IPS-18c (cell line): Measurements from ENCODE around the gene PLOD2.

ENCODE experiments used
- H3K4me3 ChIP-seq: 2 replicates; pipeline ENCODE4 v1.7.0; 2013; ENCODE audit warnings: low read depth, mild to moderate bottlenecking, low read length, moderate library complexity; ENCODE audit not compliant: insufficient read depth
- H3K9me3 ChIP-seq: one replicate; pipeline ENCODE4 v1.6.1; 2013; ENCODE audit warnings: mild to moderate bottlenecking, low read length, moderate library complexity; ENCODE audit not compliant: control insufficient read depth, insufficient read depth

Gene PLOD2

GRCh38 chr3:146160964-146161662, at the start of gene PLOD2:
Gene PLOD2, minus strand, starts transcription at chr3:146161184. Its CDS starts 195 bp downstream, at chr3:146160989.
- Histone ChIP-seq H3K4me3 (peak within 1 kb of the TSS; percentile 74), H3K9me3 (peaks cover 2% of the 10 kb centered on the region)

- Histone ChIP-seq H3K4me3 (no peak overlapping the region), H3K9me3 (no peaks in the 10 kb centered on the region)
Measured at GRCh38 chr3:146209371-146209770, 48.4 kb upstream of the PLOD2 start.

DNA sequence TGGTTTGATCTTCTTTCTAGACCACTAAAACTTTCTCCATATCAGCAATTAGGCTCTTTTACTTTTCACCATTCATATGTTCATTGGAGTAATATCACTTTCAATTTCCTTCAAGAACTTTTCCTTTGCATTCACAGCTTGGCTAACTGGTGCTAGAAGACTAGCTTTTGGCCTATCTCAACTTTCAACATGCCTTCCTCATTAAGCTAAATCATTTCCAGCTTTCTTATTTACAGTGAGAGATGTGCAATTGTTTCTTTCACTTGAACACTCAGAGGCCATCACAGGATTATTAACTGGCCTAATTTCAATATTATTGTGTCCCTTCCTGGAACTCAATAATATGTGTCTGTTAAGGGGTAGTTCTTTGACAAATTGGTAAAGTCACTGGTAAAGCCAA, 42.8 kb upstream of the PLOD2 start:
- Histone ChIP-seq H3K4me3 (no peak overlapping the region), H3K9me3 (no peaks in the 10 kb centered on the region)

GRCh38 chr3:146200461-146201220, 39.7 kb upstream of the PLOD2 start:
- Histone ChIP-seq H3K4me3 (no peak overlapping the region), H3K9me3 (no peaks in the 10 kb centered on the region)

GRCh38 chr3:146199762-146200161, 38.8 kb upstream of the PLOD2 start:
- Histone ChIP-seq H3K4me3 (no peak overlapping the region), H3K9me3 (no peaks in the 10 kb centered on the region)

- H3K9me3 ChIP-seq, result no peaks in the 10 kb centered on the region
- no peak overlapping the region for H3K4me3 ChIP-seq
Measured at GRCh38 chr3:146196789-146197188, 35.8 kb upstream of the PLOD2 start.

- Histone ChIP-seq H3K4me3 (no peak overlapping the region), H3K9me3 (no peaks in the 10 kb centered on the region)
Measured at GRCh38 chr3:146195605-146196004, 34.6 kb upstream of the PLOD2 start.

DNA sequence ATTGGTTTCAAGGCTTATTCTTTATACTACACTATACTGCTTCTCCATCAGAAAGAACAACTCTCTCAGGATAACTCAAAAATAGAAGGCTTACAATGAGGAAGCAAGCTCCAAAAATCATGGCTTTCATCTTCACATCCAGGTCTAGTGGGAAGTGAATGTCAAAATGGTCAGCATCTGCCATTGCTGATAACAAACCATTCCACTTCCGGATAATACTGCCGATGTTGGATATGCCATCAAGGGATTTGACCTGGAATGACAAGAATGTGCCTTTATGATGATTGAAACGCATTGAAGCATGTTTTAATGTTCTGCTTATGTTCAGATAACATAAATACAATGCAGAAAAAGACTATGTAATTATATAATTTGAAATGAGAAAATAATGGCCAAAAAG, 34.0 kb upstream of the PLOD2 start:
- no peak overlapping the region for H3K4me3 ChIP-seq
- H3K9me3 ChIP-seq, result no peaks in the 10 kb centered on the region

DNA sequence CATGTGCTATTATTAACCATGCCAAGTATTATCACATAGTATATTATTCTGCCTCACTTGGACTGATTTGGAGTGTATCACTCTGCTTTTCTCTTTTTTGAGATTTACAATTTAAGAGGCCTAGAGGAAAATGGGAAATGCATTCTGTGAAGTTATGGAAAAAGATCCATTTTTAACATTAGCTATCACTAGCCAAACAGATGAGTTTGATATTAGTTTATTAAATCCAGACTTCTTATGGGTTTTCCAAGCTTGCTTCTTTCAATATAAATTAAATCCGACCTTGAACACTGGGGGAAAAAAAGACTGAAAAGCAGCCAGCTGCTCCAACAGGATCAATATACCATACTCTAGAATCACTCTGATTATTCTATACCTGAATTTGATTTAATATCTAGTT, 30.1 kb upstream of the PLOD2 start:
- Histone ChIP-seq H3K9me3 (no peaks in the 10 kb centered on the region), H3K4me3 (no peak overlapping the region)

- Histone ChIP-seq H3K4me3 (no peak overlapping the region), H3K9me3 (no peaks in the 10 kb centered on the region)
Measured at GRCh38 chr3:146189519-146190173, 28.7 kb upstream of the PLOD2 start.

GRCh38 chr3:146187334-146187950, 26.5 kb upstream of the PLOD2 start:
- H3K4me3 ChIP-seq, result no peak overlapping the region
- no peaks in the 10 kb centered on the region for H3K9me3 ChIP-seq

DNA sequence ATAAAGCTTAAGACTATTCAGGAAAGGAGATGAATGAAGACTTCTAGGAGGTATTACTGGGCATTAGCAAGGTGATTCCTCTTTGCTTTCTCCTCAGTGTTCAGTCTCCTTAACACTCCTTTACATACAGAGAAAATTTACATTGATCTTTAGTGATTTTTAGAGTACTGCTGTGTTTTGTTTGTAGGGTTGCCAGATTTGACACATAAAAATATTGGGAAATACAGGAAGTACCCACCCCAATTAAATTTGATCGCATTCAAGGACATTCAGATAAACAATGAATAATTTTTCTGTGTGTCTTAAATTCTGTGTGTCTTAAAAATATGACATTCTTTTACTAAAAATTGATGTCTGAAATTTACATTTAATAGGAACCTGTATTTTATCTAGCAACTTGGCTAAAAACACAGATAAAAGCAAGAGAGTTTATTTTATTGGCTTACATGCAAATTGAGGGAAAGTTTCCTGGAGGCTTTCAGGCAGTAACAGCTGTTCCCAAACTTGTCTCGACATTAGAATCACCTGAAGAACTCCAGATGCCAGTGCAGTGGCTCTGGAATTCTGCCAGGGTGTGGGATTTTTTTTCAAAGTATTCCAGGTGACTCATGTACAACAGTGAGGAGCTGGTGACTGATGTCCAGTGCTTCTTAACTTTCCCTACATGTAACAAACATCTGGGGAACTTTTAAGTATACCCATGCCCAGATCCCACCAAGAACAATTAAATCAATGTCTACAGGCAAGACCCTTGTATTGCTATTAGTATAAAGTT, 23.4 kb upstream of the PLOD2 start:
- H3K9me3 ChIP-seq, result no peaks in the 10 kb centered on the region
- no peak overlapping the region for H3K4me3 ChIP-seq

DNA sequence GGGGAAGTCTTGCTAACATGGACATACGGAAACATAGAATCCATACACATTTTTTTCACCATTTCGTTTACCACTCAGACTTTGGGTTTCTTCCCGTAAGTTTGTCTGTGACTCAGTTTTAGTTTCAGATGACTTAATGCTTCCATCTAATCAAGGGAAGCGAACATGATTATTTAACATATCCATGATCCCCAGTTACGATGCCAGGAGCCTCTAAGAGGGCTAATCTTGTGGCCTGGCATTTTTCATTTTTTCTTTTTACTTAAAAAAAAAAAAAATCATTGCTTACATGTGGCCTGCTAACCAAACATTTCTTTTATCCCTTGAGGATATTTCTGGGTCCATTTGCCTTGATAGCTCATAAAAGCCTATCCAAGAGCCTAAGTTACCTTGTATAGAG, 20.2 kb upstream of the PLOD2 start:
- H3K4me3 ChIP-seq, result no peak overlapping the region
- no peaks in the 10 kb centered on the region for H3K9me3 ChIP-seq

- no peak overlapping the region for H3K4me3 ChIP-seq
Measured at GRCh38 chr3:146180376-146180775, 19.4 kb upstream of the PLOD2 start.

GRCh38 chr3:146178006-146178689, 17.2 kb upstream of the PLOD2 start:
- H3K9me3 ChIP-seq, result no peaks in the 10 kb centered on the region
- H3K4me3 ChIP-seq, result no peak overlapping the region

More at GRCh38 chr3:146180376-146180775, 19.4 kb upstream of the PLOD2 start:
- no peaks in the 10 kb centered on the region for H3K9me3 ChIP-seq

DNA sequence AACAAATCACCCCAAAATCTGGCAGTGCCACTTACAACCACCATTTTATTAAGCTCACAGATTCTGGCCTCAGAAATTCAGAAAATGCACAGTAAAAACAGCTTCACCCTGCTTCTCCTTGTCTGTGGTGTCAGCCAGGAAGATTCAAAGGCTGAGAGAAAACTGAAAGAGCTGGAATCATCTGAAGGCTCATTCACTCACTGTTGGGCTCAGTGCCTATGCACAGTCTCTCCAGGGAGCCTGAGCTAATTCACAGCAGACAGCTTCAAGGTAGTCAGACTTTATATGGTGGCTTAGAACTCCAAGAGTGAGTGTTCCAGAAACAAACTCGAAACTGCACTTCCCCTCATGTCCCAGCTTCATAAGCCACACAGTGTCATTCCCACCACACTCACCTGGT, 16.5 kb upstream of the PLOD2 start:
- H3K4me3 ChIP-seq, result no peak overlapping the region

More for the DNA sequence above, 16.5 kb upstream of the PLOD2 start:
- no peaks in the 10 kb centered on the region for H3K9me3 ChIP-seq
